Eye (tissue), 1 donor: ENCODE results near the gene LOXL4.

Source experiments
- DNase-seq: peaks from one replicate; pipeline ENCODE4 v3.0.0-alpha.2; 2015

LOXL4 gene

GRCh38 chr10:98267894-98268693, at the start of gene LOXL4:
Gene LOXL4 (minus strand): TSS chr10:98268194. CDS start chr10:98263019, 5,175 bp downstream.
- DNase-seq: peak; percentile 76

- no peak for DNase-seq
Measured at GRCh38 chr10:98316661-98317060, 48.7 kb upstream of the LOXL4 start.

GRCh38 chr10:98316170-98316569, 48.2 kb upstream of the LOXL4 start:
- no peak for DNase-seq

DNA sequence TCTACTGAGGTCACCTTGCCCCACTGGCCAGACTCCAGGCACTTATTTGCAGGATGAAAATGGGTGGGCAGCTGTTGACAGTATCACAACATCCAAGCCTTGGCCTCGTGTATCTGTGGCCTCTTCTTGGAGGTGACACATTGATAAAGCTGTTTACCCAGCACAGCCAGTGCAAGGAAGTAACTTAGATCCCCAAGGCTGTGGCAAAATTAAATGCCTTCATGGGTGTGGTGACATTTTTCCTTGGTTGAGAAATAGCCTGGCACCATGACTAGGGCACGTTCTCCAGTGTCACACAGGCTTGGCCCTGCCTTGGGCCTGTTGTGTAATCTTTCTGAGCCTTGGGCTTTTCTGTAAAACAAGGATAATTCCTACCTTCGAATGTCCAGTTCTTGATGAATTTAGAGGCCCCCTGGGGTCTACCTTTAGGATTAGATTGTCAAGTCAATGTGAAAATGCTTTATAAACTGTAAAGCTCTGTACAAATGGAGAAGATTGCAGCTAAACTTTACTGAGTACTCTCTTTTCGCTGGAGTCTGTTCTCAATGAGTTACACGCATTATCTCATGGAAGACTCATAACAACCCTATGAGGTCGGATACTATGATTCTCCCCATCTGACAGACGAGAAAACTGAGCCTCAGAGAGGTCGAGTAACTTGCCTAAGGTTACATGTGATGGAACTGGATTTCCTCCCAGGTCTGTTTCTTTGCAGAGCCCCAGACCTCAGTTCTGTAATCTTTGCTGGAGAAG, 46.7 kb upstream of the LOXL4 start:
- DNase-seq: no peak

DNA sequence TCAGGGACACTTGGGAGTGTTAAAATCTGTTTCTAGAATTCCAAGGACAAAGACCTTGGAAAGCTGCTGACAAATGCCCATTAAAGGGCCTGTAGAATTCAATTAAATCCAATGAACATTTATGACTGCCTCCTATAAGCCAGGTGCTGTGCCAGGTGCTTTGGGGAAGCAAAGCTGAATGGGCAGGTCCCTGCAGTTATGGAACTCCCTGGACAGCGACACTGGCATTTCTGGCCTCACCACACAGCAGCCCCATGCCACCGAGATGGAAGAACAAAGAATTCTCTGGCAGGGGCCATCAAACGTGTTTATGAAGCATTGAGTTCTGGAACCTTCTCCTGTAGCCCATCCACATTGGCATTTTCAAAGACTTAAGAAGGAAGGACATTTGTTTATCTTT, 45.6 kb upstream of the LOXL4 start:
- DNase-seq: no peak

DNA sequence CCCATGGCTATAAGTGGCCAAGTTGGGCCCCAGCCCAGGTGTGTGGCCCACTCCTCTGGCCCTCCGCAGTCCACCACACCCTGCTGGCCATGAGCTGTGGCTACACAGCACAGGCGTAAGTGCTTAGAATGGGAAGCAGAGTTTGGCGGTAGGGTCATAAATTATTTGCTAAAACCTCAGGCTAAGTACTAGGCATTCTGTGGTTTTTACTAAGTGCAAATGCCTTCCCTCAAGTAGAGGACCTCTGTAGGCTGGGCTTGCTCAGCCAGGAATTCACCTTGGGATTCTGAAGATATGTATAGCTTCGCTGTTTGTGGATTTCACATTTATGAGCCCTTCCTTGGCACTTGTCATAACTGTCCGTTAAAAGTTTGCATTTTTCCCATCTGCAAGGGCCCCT, 44.8 kb upstream of the LOXL4 start:
- DNase-seq: no peak

- DNase-seq: no peak
Measured at GRCh38 chr10:98312349-98312748, 44.4 kb upstream of the LOXL4 start.

GRCh38 chr10:98310701-98311100, 42.7 kb upstream of the LOXL4 start:
- no peak for DNase-seq

DNA sequence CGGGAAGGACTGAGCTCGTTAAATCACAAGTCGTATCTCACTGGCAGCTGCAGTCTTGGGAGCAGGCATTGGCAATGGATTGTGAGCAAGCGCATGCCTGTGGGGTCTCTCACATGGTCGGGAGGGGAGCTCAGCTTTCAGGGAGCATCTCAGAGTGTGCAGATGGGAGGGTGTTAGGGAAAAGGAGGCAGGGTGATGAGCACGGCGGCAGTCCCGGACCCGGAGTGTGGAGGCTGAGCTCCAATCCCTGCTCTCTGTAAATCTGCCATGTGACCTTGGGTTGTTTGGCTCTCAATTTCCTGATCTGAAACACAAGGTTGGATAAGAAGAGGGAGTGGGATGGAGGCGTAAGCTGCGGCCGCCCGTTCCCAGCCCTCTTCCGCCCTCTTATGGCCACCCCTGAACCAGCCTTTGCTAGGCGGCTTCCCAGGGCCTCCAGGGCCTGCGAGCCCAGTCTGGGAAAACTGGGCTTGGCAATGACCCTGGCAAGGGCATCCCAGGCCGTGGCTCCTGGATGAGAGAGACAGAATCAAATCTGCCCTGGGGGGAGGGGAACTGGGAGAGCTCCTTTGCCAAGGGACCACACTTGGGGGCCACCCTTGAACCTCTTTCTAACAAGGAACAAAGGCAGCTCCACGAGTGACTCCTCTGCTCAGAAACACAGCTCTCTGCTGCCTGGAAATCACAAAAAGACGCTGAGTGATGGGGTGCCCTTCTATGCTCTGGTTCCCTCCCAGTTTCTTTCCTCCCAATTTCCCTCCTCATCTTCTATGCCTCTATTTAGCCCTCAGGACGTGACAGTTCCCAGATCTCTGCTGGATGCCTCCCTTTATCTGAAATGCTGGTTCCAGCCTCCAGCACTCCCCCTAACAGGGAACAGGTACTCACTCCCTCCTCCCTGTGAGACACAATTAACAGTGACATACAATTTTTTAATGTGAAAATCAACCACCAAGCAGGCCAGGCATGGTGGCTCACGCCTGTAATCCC, 41.7 kb upstream of the LOXL4 start:
- peak; percentile 92 for DNase-seq

- peak; percentile 60 for DNase-seq
Measured at GRCh38 chr10:98308669-98309365, 40.8 kb upstream of the LOXL4 start.

- no peak for DNase-seq
Measured at GRCh38 chr10:98307916-98308541, 40.0 kb upstream of the LOXL4 start.

- no peak for DNase-seq
Measured at GRCh38 chr10:98306501-98306900, 38.5 kb upstream of the LOXL4 start.

GRCh38 chr10:98303569-98303968, 35.6 kb upstream of the LOXL4 start:
- DNase-seq: no peak

- no peak for DNase-seq
Measured at GRCh38 chr10:98302741-98303365, 34.9 kb upstream of the LOXL4 start.

DNA sequence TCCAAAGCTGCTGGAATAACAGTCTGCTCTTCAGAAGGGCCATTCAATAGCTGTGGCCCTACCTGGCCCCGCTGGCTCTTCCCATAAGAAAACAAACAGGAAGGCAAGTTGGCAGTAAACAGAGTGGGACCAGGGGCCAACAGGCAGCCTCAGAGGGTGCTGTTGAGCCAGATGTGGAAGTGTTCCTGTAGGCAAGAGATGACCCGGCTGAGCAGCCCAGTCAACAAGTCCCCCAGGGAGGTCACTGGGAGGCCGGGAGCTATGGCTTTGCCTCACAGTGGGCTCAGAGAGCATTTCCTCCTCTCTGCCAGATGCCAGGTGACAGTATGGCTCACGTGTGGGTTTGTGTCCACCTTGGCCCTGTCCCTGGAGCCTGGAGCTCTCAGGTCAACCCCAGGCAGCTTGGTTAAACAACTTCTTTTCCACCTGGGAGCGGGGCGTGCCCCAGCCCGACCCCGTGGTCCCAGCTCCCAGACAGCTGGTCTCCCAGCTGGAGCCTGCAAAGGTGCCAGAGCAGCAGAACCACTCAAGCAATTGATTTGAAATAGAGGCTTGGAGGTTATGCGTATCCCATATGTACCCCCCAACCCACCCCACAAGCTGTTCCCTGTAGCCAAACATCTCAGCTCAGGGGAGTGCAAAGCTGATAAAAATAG, 33.8 kb upstream of the LOXL4 start:
- DNase-seq: no peak

GRCh38 chr10:98300526-98301229, 32.7 kb upstream of the LOXL4 start:
- DNase-seq: no peak

DNA sequence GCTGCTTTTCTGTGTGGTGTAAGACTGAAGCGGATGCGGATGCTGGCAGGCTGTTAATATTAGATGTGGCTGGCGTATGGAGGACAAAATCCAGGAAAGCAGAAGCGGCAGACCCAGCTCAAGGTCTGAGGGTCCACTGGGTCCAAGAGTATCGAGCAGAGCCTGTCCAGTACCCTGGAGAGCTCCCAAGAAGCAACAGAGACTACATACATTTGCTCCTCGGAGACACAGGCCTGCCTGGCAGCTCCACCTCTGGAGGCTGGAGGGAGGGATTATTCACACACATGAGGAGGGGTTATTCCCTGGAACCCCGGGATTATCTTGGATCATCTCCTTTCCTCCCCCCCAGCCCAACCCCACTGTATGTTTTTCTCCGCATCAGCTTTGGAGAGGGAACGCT, 31.3 kb upstream of the LOXL4 start:
- no peak for DNase-seq

- DNase-seq: no peak
Measured at GRCh38 chr10:98296524-98296923, 28.5 kb upstream of the LOXL4 start.

- peak; percentile 14 for DNase-seq
Measured at GRCh38 chr10:98295907-98296306, 27.9 kb upstream of the LOXL4 start.

- DNase-seq: no peak
Measured at GRCh38 chr10:98295401-98295811, 27.4 kb upstream of the LOXL4 start.
